D721Med (cell line): ENCODE measurements around the gene ATAD5.

Source experiments
- DNase-seq: peaks from one replicate; pipeline ENCODE4 v3.0.0; 2011; ENCODE audit warnings: low spot score; ENCODE audit not compliant: insufficient read length
- FAIRE-seq: peaks from 2 replicates; lab custom pipeline; 2011; peaks lifted over from hg19 to GRCh38; lab: Jason Lieb, UNC
- TF ChIP-seq, protein P1 (sequence below): IDR thresholded peaks from 2 replicates; pipeline ENCODE4 v1.5.1; 2012; ENCODE audit warnings: mild to moderate bottlenecking, control low read depth; ENCODE audit not compliant: insufficient read depth; ENCODE audit errors: missing control alignments

The ATAD5 gene

DNA sequence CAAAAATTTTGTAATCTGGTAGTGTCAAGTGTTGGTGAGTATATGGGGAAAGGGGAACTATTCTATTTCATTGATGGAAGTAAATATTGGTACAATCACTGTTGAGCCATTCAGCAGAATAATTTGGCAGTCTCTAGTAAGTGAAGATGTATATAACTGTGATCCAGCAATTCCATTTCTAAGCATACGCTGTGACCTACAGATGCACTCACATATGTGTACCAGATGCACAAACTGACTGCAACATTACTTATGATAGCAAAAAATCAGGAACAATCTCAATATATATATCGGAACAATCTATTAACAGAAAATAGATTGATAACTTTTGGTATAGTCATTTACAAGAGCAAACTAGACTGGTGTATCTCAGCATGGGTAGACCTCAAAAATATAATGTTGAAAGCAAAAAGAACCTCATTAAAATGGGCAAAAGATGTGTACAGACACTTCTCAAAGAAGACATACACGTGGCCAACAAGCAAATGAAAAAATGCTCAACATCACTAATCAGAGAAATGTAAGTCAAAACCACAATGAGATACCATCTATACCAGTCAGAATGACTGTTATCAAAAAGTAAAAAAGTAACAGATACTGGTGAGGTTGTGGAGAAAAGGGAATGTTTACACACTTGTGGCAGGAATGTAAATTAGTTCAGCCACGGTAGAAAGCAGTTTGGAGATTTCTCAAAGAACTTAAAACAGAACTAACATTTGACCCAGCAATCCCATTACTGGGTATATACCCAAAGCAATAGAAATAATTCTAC lies 110.7 kb downstream of the ATAD5 start:
- DNase-seq (no peak), FAIRE-seq (no peak)

More for the DNA sequence above, 110.7 kb downstream of the ATAD5 start:
- TF ChIP-seq, protein P1, sequence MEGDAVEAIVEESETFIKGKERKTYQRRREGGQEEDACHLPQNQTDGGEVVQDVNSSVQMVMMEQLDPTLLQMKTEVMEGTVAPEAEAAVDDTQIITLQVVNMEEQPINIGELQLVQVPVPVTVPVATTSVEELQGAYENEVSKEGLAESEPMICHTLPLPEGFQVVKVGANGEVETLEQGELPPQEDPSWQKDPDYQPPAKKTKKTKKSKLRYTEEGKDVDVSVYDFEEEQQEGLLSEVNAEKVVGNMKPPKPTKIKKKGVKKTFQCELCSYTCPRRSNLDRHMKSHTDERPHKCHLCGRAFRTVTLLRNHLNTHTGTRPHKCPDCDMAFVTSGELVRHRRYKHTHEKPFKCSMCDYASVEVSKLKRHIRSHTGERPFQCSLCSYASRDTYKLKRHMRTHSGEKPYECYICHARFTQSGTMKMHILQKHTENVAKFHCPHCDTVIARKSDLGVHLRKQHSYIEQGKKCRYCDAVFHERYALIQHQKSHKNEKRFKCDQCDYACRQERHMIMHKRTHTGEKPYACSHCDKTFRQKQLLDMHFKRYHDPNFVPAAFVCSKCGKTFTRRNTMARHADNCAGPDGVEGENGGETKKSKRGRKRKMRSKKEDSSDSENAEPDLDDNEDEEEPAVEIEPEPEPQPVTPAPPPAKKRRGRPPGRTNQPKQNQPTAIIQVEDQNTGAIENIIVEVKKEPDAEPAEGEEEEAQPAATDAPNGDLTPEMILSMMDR, result no peak
